ENCODE data around the gene VTI1A.

DNA sequence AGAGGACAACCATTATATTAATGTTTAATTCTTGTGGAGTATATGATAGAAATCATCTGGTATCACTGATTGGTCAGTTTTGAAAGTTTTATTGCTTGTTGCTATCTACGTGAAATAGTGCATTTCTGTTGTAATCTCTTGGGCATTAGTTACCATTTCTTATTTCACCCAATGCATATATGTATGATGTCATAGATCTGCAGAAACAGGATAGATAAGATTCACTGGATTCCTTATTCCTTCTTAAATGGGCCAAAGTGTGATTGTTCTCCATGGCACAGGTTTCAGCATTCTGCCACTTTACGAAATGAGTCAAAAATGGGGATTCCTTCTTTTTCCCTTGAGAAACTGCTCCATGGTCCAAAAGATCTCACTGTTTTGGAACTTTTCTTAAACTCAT is 56.6 kb downstream of the VTI1A start:
- TF ChIP-seq EZH2phosphoT487 (IDR thresholded peaks at IDR 0.05; ENCODE audit: low read length): no peak
- TF ChIP-seq, protein P1, sequence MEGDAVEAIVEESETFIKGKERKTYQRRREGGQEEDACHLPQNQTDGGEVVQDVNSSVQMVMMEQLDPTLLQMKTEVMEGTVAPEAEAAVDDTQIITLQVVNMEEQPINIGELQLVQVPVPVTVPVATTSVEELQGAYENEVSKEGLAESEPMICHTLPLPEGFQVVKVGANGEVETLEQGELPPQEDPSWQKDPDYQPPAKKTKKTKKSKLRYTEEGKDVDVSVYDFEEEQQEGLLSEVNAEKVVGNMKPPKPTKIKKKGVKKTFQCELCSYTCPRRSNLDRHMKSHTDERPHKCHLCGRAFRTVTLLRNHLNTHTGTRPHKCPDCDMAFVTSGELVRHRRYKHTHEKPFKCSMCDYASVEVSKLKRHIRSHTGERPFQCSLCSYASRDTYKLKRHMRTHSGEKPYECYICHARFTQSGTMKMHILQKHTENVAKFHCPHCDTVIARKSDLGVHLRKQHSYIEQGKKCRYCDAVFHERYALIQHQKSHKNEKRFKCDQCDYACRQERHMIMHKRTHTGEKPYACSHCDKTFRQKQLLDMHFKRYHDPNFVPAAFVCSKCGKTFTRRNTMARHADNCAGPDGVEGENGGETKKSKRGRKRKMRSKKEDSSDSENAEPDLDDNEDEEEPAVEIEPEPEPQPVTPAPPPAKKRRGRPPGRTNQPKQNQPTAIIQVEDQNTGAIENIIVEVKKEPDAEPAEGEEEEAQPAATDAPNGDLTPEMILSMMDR (IDR thresholded peaks at IDR 0.05; ENCODE audit: low read length): no peak
